Suppressor macrophage treated with lipopolysaccharide for 4 hours (primary cell): ENCODE results near the gene RAP1B.

Experiments used
- DNase-seq: peaks from one replicate; pipeline ENCODE4 v3.0.0-alpha.2; 2020

RAP1B gene

GRCh38 chr12:68612202-68612601, 1.5 kb downstream of the RAP1B start:
- peak; percentile 77 for DNase-seq

- DNase-seq = no peak
Observed at GRCh38 chr12:68612697-68613096, 2.0 kb downstream of the RAP1B start.

DNA sequence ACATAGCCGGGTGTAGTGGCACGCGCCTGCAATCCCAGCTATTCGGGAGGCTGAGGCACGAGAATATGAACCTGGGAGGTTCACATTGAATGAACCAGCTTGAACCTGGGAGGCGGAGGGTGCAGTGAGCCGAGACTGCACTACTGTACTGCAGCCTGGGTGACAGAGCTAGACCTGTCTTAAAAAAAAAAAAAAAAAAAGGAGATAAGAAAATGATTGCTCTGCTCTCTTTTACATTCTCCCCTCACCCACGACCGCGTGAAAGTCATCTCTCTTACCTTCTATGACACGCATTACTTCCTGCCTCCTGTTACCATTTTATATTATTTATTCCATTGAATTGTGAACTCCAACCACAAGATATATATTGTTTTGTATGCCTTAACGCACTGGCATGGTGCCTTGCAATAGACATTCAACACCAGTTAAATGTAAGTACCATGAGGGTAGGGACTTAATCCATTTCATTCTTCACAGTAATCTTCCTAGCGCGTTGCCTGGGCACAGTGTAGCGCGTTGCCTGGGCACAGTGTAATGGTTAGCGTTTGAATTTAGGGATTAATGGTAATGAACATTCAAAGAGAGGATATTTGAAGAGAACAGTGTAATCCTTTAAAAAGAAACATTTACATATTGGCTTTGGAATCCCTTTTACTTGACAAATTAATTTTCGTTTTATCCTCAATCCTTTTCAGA, 2.7 kb downstream of the RAP1B start:
- DNase-seq = no peak

DNA sequence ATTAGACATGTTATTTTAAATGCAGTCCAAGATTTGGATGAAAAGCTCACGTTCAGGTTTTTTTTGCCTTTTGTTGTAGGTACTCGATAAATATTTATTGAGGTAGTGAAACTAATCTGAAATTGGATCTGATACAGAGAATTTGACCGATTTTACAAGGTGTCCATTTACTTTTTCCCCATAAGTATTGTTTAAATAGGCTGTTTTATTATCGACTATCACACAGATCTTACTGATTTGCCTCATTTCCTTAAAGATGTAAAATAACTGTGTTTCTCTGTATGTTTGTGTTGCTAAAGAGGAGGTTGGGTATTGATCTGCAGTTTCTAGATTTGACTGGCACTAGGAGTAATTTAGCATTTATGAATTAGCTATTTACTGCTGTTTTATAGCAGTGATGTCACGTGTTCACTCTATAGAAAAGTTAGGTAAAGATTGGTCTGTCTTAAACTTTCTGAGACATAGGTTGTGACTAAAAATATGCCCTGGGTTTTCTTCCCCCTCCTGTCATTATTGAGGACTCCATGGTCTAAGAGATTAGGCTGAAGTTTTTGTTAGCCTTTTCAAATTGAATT, 3.5 kb downstream of the RAP1B start:
- no peak for DNase-seq

- DNase-seq = no peak
Observed at GRCh38 chr12:68614769-68615168, 4.1 kb downstream of the RAP1B start.

DNA sequence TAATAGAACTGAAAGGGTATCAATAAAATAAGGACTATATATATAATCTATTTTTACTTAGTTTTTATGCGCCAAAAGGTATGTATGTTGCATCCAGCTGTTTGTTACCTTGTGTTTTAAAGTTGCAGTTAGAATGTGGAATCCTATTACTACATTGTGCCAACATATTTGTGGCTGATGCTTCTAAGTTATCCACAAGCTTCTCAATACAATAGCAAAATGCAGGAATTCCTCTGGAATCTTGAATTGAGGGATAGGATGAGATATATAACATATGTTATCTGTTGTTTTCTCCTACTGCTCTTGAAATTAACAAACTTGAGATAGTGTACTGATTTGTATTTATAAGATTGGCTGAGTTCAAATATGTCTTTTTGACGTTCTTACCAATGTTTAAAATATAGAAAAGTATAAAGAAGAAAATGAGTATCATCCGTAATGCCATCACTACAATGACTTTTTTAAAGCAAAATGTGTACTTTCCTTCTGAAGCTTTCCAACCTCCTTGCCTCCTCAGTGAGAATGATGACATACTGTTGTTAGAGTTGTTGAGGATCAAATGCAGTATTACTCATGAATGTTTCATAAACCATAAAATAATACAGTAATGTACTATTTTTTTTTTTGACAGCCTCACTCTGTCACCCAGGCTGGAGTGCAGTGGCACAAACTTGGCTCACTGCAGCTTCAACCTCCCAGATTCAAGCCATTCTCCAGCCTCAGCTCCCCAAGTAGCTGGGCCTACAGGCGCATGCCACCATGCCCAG, 6.6 kb downstream of the RAP1B start:
- DNase-seq = peak; percentile 67

DNA sequence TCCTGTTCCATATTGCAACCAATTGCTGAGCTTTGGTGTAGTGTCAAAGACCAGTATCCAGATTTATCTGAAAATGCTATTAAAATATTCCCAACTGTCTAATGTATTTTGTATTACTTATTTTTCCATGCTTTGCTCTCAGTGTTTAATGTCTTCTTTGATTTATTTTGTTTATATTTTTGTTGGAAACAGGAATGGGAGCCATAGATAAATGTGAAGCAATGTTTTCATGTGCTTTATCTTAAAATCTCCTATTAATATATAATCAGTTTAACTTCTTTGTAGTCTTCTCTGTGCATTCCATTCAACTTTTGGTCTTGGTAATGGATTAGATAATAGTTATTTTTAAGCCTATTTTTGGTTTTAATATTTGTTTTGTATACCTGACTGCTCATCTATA, 8.8 kb downstream of the RAP1B start:
- no peak for DNase-seq

- no peak for DNase-seq
Observed at GRCh38 chr12:68620519-68621471, 10.1 kb downstream of the RAP1B start.

- DNase-seq = no peak
Observed at GRCh38 chr12:68621472-68622081, 10.9 kb downstream of the RAP1B start.

DNA sequence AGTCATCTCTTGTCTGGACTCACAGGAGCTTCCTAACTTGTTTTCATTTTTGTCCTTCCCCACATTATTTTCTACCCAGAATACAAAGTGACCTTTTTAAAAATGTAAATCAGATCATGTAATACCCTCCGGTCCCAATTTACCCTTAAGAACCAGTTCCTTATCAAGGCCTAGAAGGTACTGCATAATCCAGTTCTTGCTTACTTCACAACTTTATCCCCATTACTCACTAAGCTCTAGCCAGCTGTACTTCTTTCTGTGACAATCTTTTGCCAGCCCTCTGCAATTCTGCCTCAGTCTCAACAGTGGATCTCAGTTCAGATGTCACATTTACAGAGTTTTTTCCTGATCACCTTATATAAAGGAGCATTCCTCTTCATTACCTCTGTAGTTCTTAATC, 11.6 kb downstream of the RAP1B start:
- DNase-seq = peak; percentile 66

DNA sequence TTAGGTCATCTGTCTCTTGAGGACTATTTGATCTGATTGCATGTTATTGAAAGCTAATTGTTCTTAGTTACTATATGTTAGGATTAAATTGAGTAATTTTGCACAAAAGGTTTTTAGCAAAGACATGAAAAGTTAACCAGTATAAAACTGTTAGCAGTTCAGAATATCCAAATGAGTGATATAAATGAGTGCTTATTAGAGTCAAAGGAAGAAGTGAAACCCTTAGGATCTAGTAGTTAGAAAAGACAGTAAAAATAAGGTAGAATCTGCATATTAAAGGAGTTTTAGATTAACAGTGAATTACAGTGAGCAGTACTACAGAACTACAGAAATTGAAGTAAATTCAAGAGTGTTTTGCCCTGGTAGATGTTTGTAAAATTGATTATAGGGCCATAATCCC, 12.4 kb downstream of the RAP1B start:
- DNase-seq = no peak

GRCh38 chr12:68623984-68624383, 13.3 kb downstream of the RAP1B start:
- no peak for DNase-seq

GRCh38 chr12:68624933-68625332, 14.2 kb downstream of the RAP1B start:
- no peak for DNase-seq

GRCh38 chr12:68627673-68628319, 17.1 kb downstream of the RAP1B start:
- DNase-seq = no peak

DNA sequence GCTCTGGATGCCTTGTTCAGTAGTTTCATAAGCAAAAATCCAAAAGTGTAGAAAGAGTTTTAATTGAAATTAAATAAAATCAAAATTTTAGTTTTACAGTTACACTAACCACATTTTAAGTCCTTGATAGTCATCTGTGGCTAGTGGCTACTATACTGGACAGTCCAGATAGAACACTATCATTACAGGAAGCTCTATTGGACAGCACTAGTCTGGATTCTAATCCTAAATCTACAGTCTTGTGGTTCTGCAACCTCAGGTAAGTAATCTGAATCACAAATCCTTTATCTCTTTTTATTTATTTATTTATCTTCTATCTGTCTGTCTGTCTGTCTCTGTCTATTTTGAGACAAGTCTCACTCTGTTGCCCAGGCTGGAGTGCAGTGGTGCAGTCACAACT, 18.0 kb downstream of the RAP1B start:
- DNase-seq = no peak

- DNase-seq = no peak
Observed at GRCh38 chr12:68630050-68630449, 19.4 kb downstream of the RAP1B start.

GRCh38 chr12:68630598-68630997, 19.9 kb downstream of the RAP1B start:
- DNase-seq = no peak

DNA sequence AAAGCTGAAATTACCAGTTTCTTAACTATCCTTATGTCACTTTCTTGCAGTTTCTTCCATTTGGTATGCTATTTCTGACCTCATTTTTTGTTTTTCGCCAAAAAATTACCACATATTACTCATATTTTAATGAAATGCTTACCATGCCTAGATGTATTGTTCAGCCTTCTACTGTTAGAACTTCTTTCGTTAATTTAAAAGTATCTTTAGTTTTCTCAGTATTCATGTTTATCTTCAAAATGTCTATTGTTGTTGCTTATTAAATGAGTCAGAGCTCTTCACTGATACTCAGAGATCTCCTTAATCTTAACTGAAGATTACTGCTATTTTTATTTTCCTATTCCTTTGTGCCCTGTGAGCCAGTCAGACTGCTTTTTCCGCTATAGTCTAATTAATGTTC, 20.5 kb downstream of the RAP1B start:
- no peak for DNase-seq

DNA sequence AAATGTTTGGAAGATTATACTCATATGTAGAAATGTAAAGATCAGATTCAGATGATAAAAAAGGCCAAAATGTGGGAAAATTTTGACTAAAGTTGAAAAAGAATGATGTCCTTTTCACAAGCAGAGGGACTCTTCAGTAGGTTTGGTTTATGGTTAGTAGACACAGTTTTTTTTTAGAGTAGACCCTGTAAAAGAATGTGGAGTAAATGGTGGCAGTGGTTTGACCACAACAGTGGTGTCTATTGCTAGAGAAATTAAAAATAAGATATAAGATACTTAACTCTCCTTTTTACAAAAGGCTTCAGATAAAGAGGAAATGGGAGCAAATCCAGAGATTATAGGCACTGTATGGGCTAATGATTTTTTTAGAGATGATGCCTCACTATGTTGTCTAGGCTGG, 21.8 kb downstream of the RAP1B start:
- no peak for DNase-seq

DNA sequence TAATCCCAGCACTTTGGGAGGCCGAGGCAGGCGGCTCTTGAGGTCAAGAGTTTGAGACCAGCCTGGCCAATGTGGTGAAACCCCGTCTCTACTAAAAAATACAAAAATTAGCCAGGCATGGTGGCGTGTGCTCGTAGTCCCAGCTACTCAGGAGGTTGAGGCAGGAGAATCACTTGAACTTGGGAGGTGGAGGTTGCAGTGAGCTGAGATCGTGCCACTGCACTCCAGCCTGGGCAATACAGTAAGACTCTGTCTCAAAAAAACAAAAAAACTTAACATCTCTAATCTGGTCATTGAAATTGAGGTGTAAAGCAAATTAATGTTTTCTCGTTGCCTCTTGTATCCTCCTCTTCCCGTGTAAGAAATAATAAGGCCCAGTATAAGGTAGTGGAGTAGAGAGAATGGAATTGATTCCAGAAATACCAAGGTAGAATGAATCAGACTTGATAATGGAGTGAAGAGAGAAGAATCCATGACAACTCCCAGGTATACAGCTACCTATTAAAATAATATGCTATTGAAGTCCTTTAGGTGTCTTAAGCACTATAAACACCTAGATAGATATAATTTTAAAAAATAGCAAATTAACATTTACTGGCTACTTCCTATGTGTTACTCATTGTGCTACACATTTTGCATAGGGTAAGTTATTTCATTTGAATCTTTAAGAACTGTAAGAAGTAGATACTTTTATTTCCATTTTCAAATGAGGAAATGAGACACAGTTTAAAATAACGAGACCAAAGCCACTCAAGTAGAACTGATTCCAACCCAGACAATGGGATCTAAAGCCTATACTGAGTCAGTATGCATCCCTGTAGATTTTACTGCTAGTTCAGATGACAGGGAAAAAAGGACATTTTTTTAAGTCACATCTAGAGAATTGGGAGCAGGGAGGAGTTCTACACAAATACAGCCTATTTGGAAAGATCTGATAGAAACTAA, 23.2 kb downstream of the RAP1B start:
- DNase-seq = peak; percentile 44

GRCh38 chr12:68636268-68636667, 25.6 kb downstream of the RAP1B start:
- DNase-seq = no peak
